HL-60 (cell line): ENCODE results near the gene NDUFAF7.

ENCODE experiments used
- CTCF ChIP-seq: IDR thresholded peaks from one replicate; pipeline ENCODE4 v1.5.1; 2011; ENCODE audit warnings: low read length, control low read depth, inconsistent platforms; ENCODE audit not compliant: insufficient read depth
- GABPA ChIP-seq: IDR thresholded peaks from 2 replicates; pipeline ENCODE4 v1.6.1; 2012; ENCODE audit warnings: low read depth
- REST ChIP-seq: IDR thresholded peaks from 2 replicates; pipeline ENCODE4 v1.6.1; 2012; ENCODE audit warnings: low read depth; ENCODE audit not compliant: insufficient replicate concordance

- TF ChIP-seq CTCF: no peak
- no peak for TF ChIP-seq REST
- no peak for TF ChIP-seq GABPA
These were observed 16.2 kb upstream of the NDUFAF7 start for GRCh38 chr2:37215250-37215649.
